ENCODE measurements around the gene CFAP70.

Gene CFAP70

GRCh38 chr10:73388228-73388627 is 29.6 kb upstream of the CFAP70 start:
- Histone ChIP-seq H3K4me2 (ENCODE audit: low read length) (no peak overlapping the region), H3K4me3 (ENCODE audit: low read depth, low read length) (no peak overlapping the region), H3K27ac (no peak overlapping the region), H3K79me2 (peaks cover 27% of the 10 kb centered on the region), H3K36me3 (ENCODE audit: control insufficient read depth, insufficient read depth, low read length) (no peaks in the 10 kb centered on the region), H3K27me3 (ENCODE audit: control insufficient read depth, insufficient read depth, low read length) (no peaks in the 10 kb centered on the region), H3K9me3 (ENCODE audit: control insufficient read depth, low read length) (no peaks in the 10 kb centered on the region), H2AFZ (no peak overlapping the region), H3K9ac (no peak overlapping the region), H3K4me1 (no peaks in the 10 kb centered on the region)
- TF ChIP-seq CTCF (IDR thresholded peaks at IDR 0.05), result no peak

GRCh38 chr10:73386583-73386982 is 27.9 kb upstream of the CFAP70 start:
- TF ChIP-seq CTCF (IDR thresholded peaks at IDR 0.05), result no peak
- no peak overlapping the region for H3K4me3 ChIP-seq (ENCODE audit: low read depth, low read length)
- H3K4me2 ChIP-seq (ENCODE audit: low read length), result no peak overlapping the region
- H3K9me3 ChIP-seq (ENCODE audit: control insufficient read depth, low read length), result no peaks in the 10 kb centered on the region
- H3K27me3 ChIP-seq (ENCODE audit: control insufficient read depth, insufficient read depth, low read length), result no peaks in the 10 kb centered on the region
- no peaks in the 10 kb centered on the region for H3K4me1 ChIP-seq
- no peaks in the 10 kb centered on the region for H3K36me3 ChIP-seq (ENCODE audit: control insufficient read depth, insufficient read depth, low read length)
- no peak overlapping the region for H3K9ac ChIP-seq
- H3K79me2 ChIP-seq, result peaks cover 31% of the 10 kb centered on the region
- H2AFZ ChIP-seq, result no peak overlapping the region
- no peak overlapping the region for H3K27ac ChIP-seq

- Histone ChIP-seq H3K27me3 (ENCODE audit: control insufficient read depth, insufficient read depth, low read length) (no peaks in the 10 kb centered on the region), H3K9me3 (ENCODE audit: control insufficient read depth, low read length) (no peaks in the 10 kb centered on the region), H3K4me1 (no peaks in the 10 kb centered on the region), H3K4me3 (ENCODE audit: low read depth, low read length) (no peak overlapping the region), H3K4me2 (ENCODE audit: low read length) (no peak overlapping the region), H3K27ac (no peak overlapping the region), H3K79me2 (peaks cover 9% of the 10 kb centered on the region), H3K9ac (no peak overlapping the region), H3K36me3 (ENCODE audit: control insufficient read depth, insufficient read depth, low read length) (no peaks in the 10 kb centered on the region), H2AFZ (no peak overlapping the region)
- no peak for TF ChIP-seq CTCF (IDR thresholded peaks at IDR 0.05)
Measured at GRCh38 chr10:73379064-73379748, 20.5 kb upstream of the CFAP70 start.

GRCh38 chr10:73376679-73377078 is 18.0 kb upstream of the CFAP70 start:
- no peak for TF ChIP-seq CTCF (IDR thresholded peaks at IDR 0.05)
- Histone ChIP-seq H3K9me3 (ENCODE audit: control insufficient read depth, low read length) (no peaks in the 10 kb centered on the region), H3K27me3 (ENCODE audit: control insufficient read depth, insufficient read depth, low read length) (no peaks in the 10 kb centered on the region)

GRCh38 chr10:73368238-73368637 is 9.6 kb upstream of the CFAP70 start:
- H2AFZ ChIP-seq, result no peak overlapping the region
- TF ChIP-seq CTCF (IDR thresholded peaks at IDR 0.05), result no peak
- no peak overlapping the region for H3K4me2 ChIP-seq (ENCODE audit: low read length)
- no peaks in the 10 kb centered on the region for H3K79me2 ChIP-seq
- no peaks in the 10 kb centered on the region for H3K9me3 ChIP-seq (ENCODE audit: control insufficient read depth, low read length)
- no peaks in the 10 kb centered on the region for H3K4me1 ChIP-seq
- no peak overlapping the region for H3K4me3 ChIP-seq (ENCODE audit: low read depth, low read length)
- H3K27ac ChIP-seq, result no peak overlapping the region
- H3K36me3 ChIP-seq (ENCODE audit: control insufficient read depth, insufficient read depth, low read length), result no peaks in the 10 kb centered on the region
- no peaks in the 10 kb centered on the region for H3K27me3 ChIP-seq (ENCODE audit: control insufficient read depth, insufficient read depth, low read length)
- H3K9ac ChIP-seq, result no peak overlapping the region

More at GRCh38 chr10:73376679-73377078, 18.0 kb upstream of the CFAP70 start:
- Histone ChIP-seq H3K27ac (no peak overlapping the region), H2AFZ (no peak overlapping the region), H3K36me3 (ENCODE audit: control insufficient read depth, insufficient read depth, low read length) (no peaks in the 10 kb centered on the region), H3K9ac (no peak overlapping the region), H3K4me3 (ENCODE audit: low read depth, low read length) (no peak overlapping the region), H3K79me2 (peaks cover 3% of the 10 kb centered on the region), H3K4me1 (no peaks in the 10 kb centered on the region), H3K4me2 (ENCODE audit: low read length) (no peak overlapping the region)
